Mesenteric fat pad (tissue), 1 donor: Measurements from ENCODE around the gene KCNB1. TPM values are rescaled to one million over a fixed set of nuclear protein-coding genes. Genes with fewer than 3 reads are reported as not detected.

Experiments
- DNase-seq: peaks from one replicate; pipeline ENCODE4 v3.0.0-alpha.2; 2020; ENCODE audit warnings: low spot score
- total RNA-seq: library from RNA; stranded (reverse); fragmentation: NEBNext Ultra II Directional; extraction: Animal tissue kit (Norgen Biotek cat#: 25700); gene quantifications from one replicate; pipeline ENCODE4 v1.2.1, GENCODE V29; 2021
- donor health status: DM: yes; HTN: yes; CAD: no.

The KCNB1 gene
- total RNA-seq, 1 donor from 2014 or later = 43.0 TPM

- DNase-seq = no peak
These were observed 11.1 kb downstream of the KCNB1 start for GRCh38 chr20:49471397-49471796.

- no peak for DNase-seq
These were observed 11.5 kb downstream of the KCNB1 start for GRCh38 chr20:49470922-49471321.

DNA sequence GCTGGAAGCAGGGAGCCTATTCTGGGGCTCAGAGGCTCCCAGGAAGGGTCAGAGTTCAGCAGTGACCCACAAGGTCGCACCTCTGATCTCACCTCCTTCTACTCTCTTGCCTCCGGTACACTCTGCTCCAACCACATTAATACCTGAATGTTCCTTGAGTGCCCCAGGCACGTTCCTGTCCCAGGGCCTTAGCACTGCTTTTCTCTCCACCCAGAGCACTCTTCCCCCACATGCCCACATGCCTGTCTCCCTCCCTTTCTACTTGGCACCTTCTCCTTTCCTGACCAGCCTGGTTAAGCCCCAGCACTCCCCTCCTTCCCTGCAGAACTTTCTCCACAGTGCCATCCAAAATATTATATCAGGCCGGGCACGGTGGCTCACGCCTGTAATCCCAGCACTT, 13.4 kb downstream of the KCNB1 start:
- no peak for DNase-seq

GRCh38 chr20:49468412-49468811, 14.1 kb downstream of the KCNB1 start:
- no peak for DNase-seq

DNA sequence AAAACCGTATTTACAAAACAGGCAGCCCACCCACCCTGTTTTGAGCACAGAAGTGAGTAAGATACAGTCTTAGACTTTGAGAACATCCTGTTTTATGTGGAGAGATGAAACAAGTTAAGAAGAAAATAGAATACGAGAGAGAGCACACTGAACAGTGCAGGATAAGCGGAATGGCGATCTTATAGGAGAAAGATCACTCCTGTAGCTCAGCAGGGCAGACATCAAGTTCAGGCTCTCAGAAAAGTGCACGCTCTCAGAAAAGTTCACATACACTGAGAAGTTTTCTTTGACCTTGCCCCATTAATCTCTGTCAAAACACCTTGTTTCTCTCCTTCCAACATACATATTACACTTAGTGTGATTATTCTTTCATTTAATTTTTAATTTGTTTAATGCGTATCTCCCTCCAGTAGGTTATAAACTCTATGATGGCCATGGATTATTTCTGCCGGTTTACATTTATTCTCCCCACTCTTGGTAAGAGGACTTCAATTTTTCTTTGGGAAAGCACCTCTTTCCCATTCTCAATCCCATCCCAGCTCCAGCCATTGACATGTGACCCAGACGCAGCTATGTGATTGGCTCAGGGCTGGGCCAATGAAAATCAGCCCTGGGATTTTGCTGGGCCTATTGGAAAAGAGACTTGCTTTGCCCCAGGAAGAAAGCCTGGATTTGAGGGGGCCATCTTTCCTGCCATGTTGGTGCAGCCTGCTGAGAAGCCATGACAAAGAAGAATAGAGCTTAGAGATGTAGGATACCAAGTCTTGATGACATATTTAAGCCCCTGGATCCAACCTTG, 16.2 kb downstream of the KCNB1 start:
- no peak for DNase-seq

GRCh38 chr20:49464556-49464955, 17.9 kb downstream of the KCNB1 start:
- no peak for DNase-seq

DNA sequence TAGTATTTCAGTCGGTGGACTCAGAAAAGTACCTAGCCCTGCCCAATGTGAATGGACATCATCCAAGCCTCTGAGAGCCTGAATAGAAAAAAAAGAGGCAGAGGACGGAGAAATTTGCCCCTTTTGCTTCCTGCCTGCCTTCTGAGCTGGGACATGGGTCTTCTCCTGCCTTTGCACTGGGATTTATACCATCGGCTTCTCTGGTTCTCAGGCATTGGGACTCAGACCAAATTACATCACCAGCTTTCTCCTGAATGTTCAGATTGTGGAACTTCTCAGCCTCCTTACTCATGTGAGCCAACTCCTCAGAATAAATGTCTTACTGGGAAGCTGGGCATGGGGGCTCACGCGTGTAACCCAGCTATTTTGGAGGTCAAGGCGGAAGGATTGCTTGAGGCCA, 19.8 kb downstream of the KCNB1 start:
- no peak for DNase-seq

DNA sequence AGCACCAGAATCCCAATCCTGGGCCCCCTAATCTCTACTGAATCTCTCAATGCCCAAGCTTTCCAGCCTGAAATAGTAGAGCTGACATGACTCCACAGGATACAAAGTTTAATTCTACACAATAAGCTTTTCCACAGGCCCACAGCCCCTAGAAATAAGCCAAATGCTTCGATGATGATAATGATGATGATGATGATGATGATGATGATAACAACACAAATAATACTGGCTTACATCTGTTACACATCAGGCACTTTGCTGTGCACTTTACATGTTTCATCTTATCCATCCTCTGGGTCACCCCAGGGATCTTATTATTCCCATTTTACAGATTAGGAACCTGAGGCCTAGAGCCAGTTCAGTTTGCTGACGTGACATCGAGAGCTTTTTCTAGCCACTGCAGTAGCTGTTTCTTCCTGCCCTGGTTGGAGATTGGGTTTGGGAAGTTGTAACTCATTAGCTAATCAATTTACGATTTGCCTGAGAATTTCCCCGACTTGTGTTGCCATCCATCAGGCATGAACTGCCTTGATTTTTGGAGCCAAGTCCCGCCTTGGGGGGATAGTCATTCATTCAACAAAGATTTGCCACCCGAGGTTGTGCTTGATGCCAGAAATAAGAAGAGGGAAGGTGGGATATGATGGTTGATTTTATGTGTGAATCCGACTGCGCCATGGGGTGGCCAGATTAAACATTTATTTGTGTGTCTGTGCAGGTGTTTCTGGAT, 20.4 kb downstream of the KCNB1 start:
- DNase-seq = no peak

- no peak for DNase-seq
These were observed 21.6 kb downstream of the KCNB1 start for GRCh38 chr20:49460916-49461315.

- DNase-seq = no peak
These were observed 22.3 kb downstream of the KCNB1 start for GRCh38 chr20:49460131-49460530.

GRCh38 chr20:49459684-49460083, 22.8 kb downstream of the KCNB1 start:
- DNase-seq = no peak

DNA sequence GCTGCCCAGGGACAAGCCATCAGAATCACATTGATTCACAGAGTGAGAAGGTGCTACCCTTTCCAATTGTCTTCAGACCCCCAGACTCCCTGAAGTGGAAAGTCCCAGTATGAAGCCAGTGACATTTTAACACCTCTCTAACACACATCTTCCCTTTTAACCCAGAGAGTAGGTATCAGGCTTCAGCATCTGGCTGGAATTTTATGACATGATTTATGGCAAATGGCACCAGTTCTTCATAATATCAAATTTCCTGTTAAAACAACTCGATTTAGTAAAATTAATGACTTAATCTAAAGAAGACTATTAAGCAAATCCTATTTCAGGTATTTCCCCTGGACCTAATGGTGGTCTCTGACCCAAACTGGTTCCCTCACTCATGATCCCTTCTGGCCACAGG, 25.0 kb downstream of the KCNB1 start:
- DNase-seq = no peak

- DNase-seq = no peak
These were observed 25.8 kb downstream of the KCNB1 start for GRCh38 chr20:49456646-49457045.

GRCh38 chr20:49455691-49456090, 26.8 kb downstream of the KCNB1 start:
- DNase-seq = no peak

DNA sequence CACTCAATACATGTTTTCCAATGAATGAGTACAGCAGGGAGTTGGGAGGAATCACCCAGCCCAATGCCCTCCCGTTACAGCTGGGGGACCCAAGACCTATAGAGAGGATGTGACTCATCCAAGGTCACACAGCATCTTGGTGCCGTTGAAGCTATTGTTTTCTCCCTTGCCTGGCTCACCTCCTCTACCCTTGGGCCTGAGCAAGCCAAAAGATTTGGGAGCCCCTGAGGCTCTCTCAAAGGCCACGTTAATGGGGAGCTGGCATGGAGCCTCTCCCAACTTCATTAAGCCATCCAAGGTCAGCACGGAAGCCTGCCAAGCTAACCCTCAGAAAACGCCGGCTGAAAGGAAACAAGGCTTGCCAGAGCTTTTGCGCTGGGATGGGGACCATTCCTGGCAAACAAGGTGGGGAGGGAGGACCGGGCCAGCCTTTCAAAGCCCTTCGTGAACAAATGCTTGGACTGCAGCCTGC, 30.4 kb downstream of the KCNB1 start:
- no peak for DNase-seq

DNA sequence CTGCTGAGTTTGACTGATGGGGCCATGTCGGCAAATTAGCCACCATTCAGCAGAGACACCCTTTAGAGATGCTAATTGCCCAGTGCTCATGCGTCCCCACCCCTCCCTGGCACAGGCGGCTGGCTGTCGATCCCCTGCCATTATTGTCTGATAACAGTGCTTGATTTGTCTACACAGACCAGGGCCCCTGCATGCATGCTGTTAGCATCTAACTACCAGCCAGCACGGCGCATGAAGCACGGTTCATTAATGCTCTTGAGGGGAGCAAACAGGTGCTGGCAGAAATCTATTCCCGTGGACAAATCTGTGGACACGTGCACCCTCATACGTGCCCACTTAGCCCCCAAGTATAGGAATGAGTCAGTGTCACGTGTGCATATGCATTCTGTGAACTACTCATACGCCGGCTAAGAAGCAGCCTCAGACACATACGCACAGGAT, 32.2 kb downstream of the KCNB1 start:
- DNase-seq = no peak

DNA sequence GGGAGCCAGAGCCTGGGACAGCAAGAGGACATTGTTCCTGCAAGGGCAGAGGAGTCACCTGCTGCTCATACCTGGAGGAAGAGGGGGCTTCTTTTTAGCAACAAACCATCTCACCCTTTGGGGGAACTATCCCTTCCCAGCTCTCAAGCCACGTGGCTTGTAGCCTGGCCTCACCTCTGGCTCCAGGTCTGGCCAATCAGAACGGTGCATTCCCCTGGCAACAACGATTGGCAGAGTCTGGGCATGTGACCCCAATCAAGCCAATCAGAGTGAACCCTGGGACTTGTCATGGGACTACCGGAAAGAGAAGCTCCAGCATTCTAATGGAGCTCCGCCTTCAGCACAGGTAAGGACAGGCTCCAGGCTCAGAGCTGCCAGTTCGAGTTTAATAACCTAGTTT, 33.6 kb downstream of the KCNB1 start:
- DNase-seq = no peak

- no peak for DNase-seq
These were observed 34.3 kb downstream of the KCNB1 start for GRCh38 chr20:49447946-49448809.

GRCh38 chr20:49447364-49447763, 35.1 kb downstream of the KCNB1 start:
- no peak for DNase-seq

DNA sequence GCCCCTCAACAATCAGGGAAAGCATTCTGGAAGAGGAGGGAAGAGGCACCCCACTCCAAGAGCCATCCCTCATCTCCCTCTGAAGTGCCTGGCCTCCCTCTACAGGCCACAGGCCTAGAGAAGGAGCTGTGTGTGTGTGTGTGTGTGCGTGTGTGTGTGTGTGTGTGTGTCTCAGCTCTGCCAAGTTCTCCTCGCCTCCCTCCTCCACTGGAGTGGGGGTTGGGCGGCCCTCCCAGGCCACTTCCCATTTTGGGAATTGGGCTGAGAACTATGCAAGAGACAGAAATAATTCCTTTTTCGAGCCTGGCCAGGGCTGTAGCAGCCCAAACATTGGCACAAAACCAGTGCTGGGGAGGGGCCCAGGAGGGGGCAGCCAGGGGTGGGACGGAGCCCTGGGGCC, 35.7 kb downstream of the KCNB1 start:
- DNase-seq = peak; percentile 92

DNA sequence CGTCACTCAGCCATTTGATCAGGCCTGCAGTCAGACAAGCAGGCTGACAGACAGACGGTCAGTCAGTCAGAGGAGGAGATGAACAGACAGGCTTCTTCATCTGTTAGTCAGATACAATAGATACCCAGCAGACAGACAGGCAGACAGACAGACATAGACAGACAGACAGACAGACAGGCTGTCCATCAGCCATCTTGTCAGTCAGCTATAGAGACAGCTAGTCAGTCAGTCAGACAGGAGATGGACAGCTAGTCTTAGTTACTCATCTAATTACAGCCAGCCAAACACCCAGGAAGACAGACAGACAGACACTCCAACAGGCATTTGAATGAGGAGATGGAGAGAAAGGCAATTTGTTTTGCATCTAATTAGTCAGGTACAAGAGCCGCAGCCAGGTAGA, 36.4 kb downstream of the KCNB1 start:
- DNase-seq = no peak

DNA sequence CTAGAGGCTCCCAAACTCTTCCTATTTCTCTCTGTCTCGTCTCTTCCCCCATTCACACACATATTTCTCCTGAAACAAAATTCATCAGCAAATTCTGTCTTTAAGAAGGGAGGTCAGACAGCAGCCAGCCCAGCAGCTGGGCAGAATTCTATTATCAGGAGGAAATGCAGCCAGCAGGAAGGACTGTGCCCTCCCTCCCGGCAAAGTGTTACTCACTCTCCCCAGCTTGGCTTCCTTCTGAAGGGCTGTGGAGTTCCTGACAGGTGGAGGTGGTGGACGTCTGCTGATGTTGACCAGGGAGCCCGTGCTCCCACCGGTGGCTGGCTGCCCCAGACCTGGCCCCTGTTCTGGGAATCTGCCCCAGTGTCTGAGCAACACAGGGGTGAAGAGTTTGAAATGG, 37.3 kb downstream of the KCNB1 start:
- no peak for DNase-seq
